Suprapubic skin (tissue), 4 donors: ENCODE data around the gene SIGLEC12. TPM values are rescaled to one million over a fixed set of nuclear protein-coding genes. Genes with fewer than 3 reads are reported as not detected.

Source experiments
- DNase-seq, 2 donors: peaks; one replicate each; pipeline ENCODE4 v3.0.0-alpha.2; 2019; ENCODE audit warnings: low spot score in 2 of 2
- H3K27ac ChIP-seq: fragments of 200-600 bp; sonication (generic); one replicate; pipeline ENCODE4 v1.5.1; 2019
- H3K27me3 ChIP-seq: fragments of 200-600 bp; sonication (generic); one replicate; pipeline ENCODE4 v1.5.1; 2019
- H3K36me3 ChIP-seq: fragments of 200-600 bp; sonication (generic); one replicate; pipeline ENCODE4 v1.5.1; 2019
- H3K4me1 ChIP-seq: fragments of 200-600 bp; sonication (generic); one replicate; pipeline ENCODE4 v1.5.1; 2019
- H3K4me3 ChIP-seq: fragments of 200-600 bp; sonication (generic); one replicate; pipeline ENCODE4 v1.5.1; 2019; ENCODE audit warnings: mild to moderate bottlenecking
- H3K9me3 ChIP-seq: fragments of 200-600 bp; sonication (generic); one replicate; pipeline ENCODE4 v1.5.1; 2019
- EP300 ChIP-seq: sonication (generic); formaldehyde crosslinking; IDR thresholded peaks from one replicate; pipeline ENCODE4 v1.6.1; 2017; ENCODE audit warnings: antibody characterized with exemption
- POLR2A ChIP-seq, 2 donors: fragments of 450-650 bp; IDR thresholded peaks; one replicate each; pipeline ENCODE4 v1.6.1; 2017; ENCODE audit warnings: antibody characterized with exemption in 2 of 2, mild to moderate bottlenecking in 2 of 2, moderate library complexity in 2 of 2
- POLR2AphosphoS5 ChIP-seq, 3 donors: sonication (generic); formaldehyde crosslinking; IDR thresholded peaks; one replicate each; pipeline ENCODE4 v1.6.1; 2017; ENCODE audit warnings: antibody characterized with exemption in 3 of 3
- WGBS: methylation state at CpG from one replicate; pipeline ENCODE4 v1.1.5; 2018; 5-methylcytosine and 5-hydroxymethylcytosine counted together
- total RNA-seq, 4 donors: library from RNA; depleted of rRNA; stranded (reverse); fragments of >200 nt; gene quantifications; one replicate each; pipeline ENCODE4 v1.1.0, GENCODE V29; 2016
- TF ChIP-seq, protein P1 (sequence below), 2 donors: fragments of 200-600 bp in 1 of 2; fragments of 450-650 bp in 1 of 2; sonication (generic) in 1 of 2; IDR thresholded peaks; one replicate each; pipeline ENCODE4 v1.5.1; 2016 to 2019; ENCODE audit warnings: antibody characterized with exemption in 2 of 2, mild to moderate bottlenecking in 1 of 2, moderate library complexity in 1 of 2

Gene SIGLEC12
- total RNA-seq, 4 donors from 2014 or later = not detected

DNA sequence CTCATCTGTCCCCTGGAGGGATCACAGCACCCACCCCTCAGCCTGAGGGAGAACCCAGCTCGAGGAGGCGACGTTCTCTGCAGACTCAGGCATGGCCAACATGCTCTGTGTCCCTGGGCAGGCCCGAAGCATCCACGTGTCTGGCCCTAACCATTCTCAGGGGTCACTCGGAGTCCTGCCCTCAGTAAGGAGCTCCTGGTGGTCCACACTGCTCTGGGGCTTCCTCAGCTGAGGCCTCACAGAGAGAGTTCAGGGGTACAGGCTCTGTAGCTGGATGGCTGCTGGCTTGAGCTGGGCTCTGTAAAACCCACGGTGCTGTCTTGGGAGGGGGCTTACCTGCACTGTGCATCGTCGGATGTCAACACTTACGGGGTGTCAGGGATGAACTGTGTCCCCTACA, 38.9 kb downstream of the SIGLEC12 start:
- Histone ChIP-seq H3K4me3 (no peak overlapping the region), H3K36me3 (no peaks in the 10 kb centered on the region), H3K27ac (no peak overlapping the region), H3K4me1 (no peaks in the 10 kb centered on the region), H3K27me3 (peaks cover 38% of the 10 kb centered on the region), H3K9me3 (no peaks in the 10 kb centered on the region)
- TF ChIP-seq EP300 (no peak), POLR2A (IDR thresholded peaks at IDR 0.05) (no peak), POLR2AphosphoS5 (IDR thresholded peaks at IDR 0.05) (no peak)
- TF ChIP-seq, protein P1, sequence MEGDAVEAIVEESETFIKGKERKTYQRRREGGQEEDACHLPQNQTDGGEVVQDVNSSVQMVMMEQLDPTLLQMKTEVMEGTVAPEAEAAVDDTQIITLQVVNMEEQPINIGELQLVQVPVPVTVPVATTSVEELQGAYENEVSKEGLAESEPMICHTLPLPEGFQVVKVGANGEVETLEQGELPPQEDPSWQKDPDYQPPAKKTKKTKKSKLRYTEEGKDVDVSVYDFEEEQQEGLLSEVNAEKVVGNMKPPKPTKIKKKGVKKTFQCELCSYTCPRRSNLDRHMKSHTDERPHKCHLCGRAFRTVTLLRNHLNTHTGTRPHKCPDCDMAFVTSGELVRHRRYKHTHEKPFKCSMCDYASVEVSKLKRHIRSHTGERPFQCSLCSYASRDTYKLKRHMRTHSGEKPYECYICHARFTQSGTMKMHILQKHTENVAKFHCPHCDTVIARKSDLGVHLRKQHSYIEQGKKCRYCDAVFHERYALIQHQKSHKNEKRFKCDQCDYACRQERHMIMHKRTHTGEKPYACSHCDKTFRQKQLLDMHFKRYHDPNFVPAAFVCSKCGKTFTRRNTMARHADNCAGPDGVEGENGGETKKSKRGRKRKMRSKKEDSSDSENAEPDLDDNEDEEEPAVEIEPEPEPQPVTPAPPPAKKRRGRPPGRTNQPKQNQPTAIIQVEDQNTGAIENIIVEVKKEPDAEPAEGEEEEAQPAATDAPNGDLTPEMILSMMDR (IDR thresholded peaks at IDR 0.05) = no peak
- DNase-seq = no peak
- WGBS = 80% methylated on average over 4 of the region's 10 CpGs

DNA sequence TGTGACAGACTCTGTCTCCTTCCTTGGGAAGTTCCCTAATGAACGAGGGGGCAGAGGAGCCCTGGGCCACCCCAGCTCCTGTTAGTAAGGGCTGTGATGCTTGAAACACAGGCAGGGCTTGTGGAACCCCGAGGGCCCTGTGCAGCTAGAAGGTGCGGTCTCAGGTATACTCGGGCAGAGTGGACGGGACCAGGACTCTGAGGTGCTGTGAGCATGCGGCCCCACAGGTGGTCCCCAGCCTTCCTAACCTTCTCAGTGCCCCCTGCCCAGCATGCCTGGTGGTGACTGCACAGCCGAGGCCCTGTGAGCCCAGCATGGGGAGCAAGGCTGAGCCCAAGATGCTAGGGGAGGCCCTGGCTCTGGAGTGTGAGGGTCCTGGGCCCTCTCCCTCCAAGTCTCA, 39.3 kb downstream of the SIGLEC12 start:
- Histone ChIP-seq H3K9me3 (no peaks in the 10 kb centered on the region), H3K4me1 (no peaks in the 10 kb centered on the region), H3K36me3 (no peaks in the 10 kb centered on the region), H3K27me3 (peaks cover 42% of the 10 kb centered on the region), H3K4me3 (no peak overlapping the region), H3K27ac (no peak overlapping the region)
- WGBS = 17% methylated on average over 1 of the region's 7 CpGs
- peak in 1 of 2 donors; percentile 72 for DNase-seq
- TF ChIP-seq POLR2AphosphoS5 (IDR thresholded peaks at IDR 0.05) (no peak), POLR2A (IDR thresholded peaks at IDR 0.05) (no peak), EP300 (no peak)
- TF ChIP-seq, protein P1 (IDR thresholded peaks at IDR 0.05) = no peak

DNA sequence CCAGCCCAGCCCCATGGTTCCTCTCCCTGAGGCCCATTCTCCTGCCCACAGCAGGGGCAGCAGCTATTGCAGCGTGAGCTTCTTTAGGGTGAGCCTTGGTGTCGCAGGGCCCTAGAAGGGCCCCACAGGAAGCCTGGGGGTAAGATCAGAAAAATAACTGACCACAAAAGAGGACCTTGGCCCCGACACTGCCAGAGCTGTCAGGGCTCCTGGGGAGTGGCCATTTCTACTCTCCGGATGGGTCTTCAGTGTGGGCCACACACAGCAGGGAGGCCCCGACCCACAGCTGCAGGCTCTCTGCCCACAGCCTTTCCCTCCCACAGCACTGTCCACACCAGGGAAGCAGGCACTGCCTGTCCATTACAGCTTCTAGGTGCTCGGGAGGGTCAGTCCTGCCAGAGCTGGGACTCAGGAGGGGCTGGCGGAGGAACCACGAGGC, 39.9 kb downstream of the SIGLEC12 start:
- H3K36me3 ChIP-seq = no peaks in the 10 kb centered on the region
- TF ChIP-seq EP300 = no peak
- TF ChIP-seq POLR2AphosphoS5 (IDR thresholded peaks at IDR 0.05) = no peak
- TF ChIP-seq, protein P1 (IDR thresholded peaks at IDR 0.05) = no peak
- TF ChIP-seq POLR2A (IDR thresholded peaks at IDR 0.05) = no peak
- no peaks in the 10 kb centered on the region for H3K4me1 ChIP-seq
- H3K4me3 ChIP-seq = no peak overlapping the region
- peak in 1 of 2 donors; percentile 69 for DNase-seq
- no peaks in the 10 kb centered on the region for H3K9me3 ChIP-seq
- WGBS = 59% methylated on average over 5 of the region's 8 CpGs
- no peak overlapping the region for H3K27ac ChIP-seq
- peaks cover 43% of the 10 kb centered on the region for H3K27me3 ChIP-seq

DNA sequence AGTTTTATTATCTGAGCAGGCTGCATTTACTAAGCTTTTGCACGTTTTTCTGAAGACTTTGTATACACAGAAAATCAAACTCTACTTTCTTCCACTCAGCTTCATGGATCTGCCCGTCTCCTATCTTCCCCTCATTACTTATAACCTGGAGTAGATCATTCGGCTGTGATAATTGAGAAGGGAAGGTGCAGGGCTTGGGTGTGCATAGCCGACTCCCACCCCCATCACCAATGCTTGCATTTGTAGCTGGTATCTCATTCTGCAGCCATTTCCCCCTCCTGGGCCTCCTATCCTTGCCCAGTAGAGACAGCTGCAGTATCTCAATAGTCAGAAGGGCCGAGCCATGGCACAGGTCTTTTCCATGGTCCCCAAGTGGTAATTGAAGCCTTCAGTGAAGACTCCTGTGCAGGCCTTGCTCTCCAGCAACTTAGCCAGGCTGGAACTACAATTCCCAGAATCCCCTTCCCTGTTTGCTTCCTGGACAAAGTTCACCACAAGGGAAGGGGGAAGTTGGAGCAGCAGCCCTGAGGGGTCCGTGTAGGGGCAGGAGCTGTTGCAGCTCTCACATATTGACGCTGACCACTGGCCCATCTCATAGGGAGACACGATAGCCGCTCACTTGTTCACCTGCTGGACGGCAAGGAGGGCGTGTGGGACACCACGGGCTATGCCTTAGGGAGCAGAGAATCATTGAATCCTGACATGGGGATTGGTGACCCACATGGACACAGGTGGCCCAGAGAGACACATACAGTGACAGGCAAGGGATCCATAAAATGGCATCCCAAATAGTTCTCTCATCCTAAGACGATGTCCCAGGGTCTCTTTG, 41.2 kb downstream of the SIGLEC12 start:
- peak in 1 of 2 donors; percentile 40 for DNase-seq
- Histone ChIP-seq H3K4me3 (no peak overlapping the region), H3K27me3 (peaks cover 44% of the 10 kb centered on the region), H3K27ac (no peak overlapping the region), H3K4me1 (no peaks in the 10 kb centered on the region), H3K36me3 (no peaks in the 10 kb centered on the region), H3K9me3 (no peaks in the 10 kb centered on the region)
- TF ChIP-seq, protein P1 (IDR thresholded peaks at IDR 0.05) = no peak
- TF ChIP-seq POLR2A (IDR thresholded peaks at IDR 0.05) (no peak), EP300 (no peak), POLR2AphosphoS5 (IDR thresholded peaks at IDR 0.05) (no peak)
- WGBS = 49% methylated on average over 12 of the region's 13 CpGs

DNA sequence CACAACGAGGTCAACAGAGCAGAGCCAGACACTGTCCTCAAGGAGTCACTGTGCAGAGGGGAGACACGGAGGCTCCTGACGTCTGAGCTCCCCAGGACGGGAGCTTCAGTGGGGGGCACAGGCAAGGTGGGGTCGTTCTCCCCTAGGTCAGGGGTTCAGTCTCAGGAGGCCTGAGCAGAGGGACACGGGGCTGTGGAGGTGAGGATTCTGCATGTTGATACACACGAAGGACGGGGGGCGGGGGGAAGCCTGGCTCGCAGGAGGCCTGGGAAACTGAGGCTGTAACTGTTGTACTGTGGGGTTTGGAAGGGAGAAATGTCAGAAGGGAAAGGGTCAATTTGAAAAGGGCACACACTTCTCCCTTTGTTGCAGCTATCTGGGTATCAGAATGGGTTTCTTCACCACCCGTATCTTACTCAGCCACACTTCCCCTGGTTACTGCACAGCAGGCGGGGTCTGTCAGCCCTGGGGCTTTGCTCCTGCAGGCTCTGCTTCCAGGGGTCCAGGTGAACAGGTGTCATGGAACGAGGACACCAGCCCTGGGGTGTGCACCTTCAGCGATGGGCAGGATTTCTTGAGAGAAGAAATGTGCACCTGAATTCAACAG, 42.6 kb downstream of the SIGLEC12 start:
- TF ChIP-seq POLR2AphosphoS5 (IDR thresholded peaks at IDR 0.05) (no peak), POLR2A (IDR thresholded peaks at IDR 0.05) (no peak), EP300 (no peak)
- TF ChIP-seq, protein P1 (IDR thresholded peaks at IDR 0.05) = no peak
- peaks cover 48% of the 10 kb centered on the region for H3K27me3 ChIP-seq
- no peak overlapping the region for H3K4me3 ChIP-seq
- no peak overlapping the region for H3K27ac ChIP-seq
- H3K4me1 ChIP-seq = no peaks in the 10 kb centered on the region
- no peaks in the 10 kb centered on the region for H3K36me3 ChIP-seq
- WGBS = 78% methylated on average over 12 of the region's 14 CpGs
- DNase-seq = peak in 1 of 2 donors; percentile 55
- no peaks in the 10 kb centered on the region for H3K9me3 ChIP-seq
